K562 (cell line): Measurements from ENCODE around the gene JRKL. TPM values are rescaled to one million over a fixed set of nuclear protein-coding genes. Genes with fewer than 3 reads are reported as not detected.

ENCODE experiments used
- DMBX1 ChIP-seq: fragments of 250-450 bp; sonication (Bioruptor Pico); IDR thresholded peaks from 2 replicates; pipeline ENCODE4 v1.8.0; 2022; ENCODE audit warnings: inconsistent platforms, mild to moderate bottlenecking, moderate library complexity, borderline replicate concordance
- IFI16 ChIP-seq: fragments of 250-450 bp; sonication (Bioruptor Pico); IDR thresholded peaks from 2 replicates; pipeline ENCODE4 v2.1.2; 2022; ENCODE audit warnings: mild to moderate bottlenecking, inconsistent platforms
- MAX ChIP-seq: sonication (generic); formaldehyde crosslinking; IDR thresholded peaks from 2 replicates; pipeline ENCODE4 v1.9.0; 2022; ENCODE audit warnings: mild to moderate bottlenecking, missing genetic modification reagents
- PKNOX1 ChIP-seq: fragments of 450-650 bp; IDR thresholded peaks from 2 replicates; pipeline ENCODE4 v1.6.1; 2016
- POLR2A ChIP-seq: fragments of 450-650 bp; conservative IDR thresholded peaks from 2 replicates; pipeline ENCODE4 v1.6.1; 2016
- TRIM24 ChIP-seq, 2 experiments: fragments of 450-650 bp; IDR thresholded peaks; 2 replicates each; pipeline ENCODE4 v1.6.1; 2016
- ZNF217 ChIP-seq: sonication (generic); formaldehyde crosslinking; IDR thresholded peaks from 2 replicates; pipeline ENCODE4 v1.8.0; 2022; ENCODE audit warnings: mild to moderate bottlenecking, missing genetic modification reagents
- ZNF431 ChIP-seq: sonication (generic); formaldehyde crosslinking; IDR thresholded peaks from 2 replicates; pipeline ENCODE4 v1.8.0; 2022; ENCODE audit warnings: mild to moderate bottlenecking, missing genetic modification reagents
- ZNF609 ChIP-seq: sonication (generic); formaldehyde crosslinking; IDR thresholded peaks from 2 replicates; pipeline ENCODE4 v1.8.1; 2023; ENCODE audit warnings: missing genetic modification reagents, mild to moderate bottlenecking, borderline replicate concordance
- ZNF79 ChIP-seq: fragments of 250-450 bp; sonication (Bioruptor Pico); IDR thresholded peaks from 2 replicates; pipeline ENCODE4 v1.4.0; 2020; ENCODE audit warnings: low read depth, mild to moderate bottlenecking, moderate library complexity
- polyA plus RNA-seq, 8 experiments: library from polyadenylated mRNA; depleted of rRNA in 4 of 8; stranded (reverse) in 5 of 8; unstranded in 3 of 8; fragments of >200 nt; fragmentation: Nextera tagmentation in 2 of 8; fragmentation: Illumina TruSeq in 1 of 8; extraction: Ambion mirVana in 2 of 8; extraction: Trizol in 1 of 8; gene quantifications; 2 replicates each; pipeline versions ENCODE4 v1.2.1 to v1.2.3, GENCODE V29; 2011 to 2014; ENCODE audit warnings: inconsistent platforms in 1 of 8, missing spikeins in 1 of 8
- total RNA-seq, 7 experiments: library from RNA; depleted of rRNA in 6 of 7; stranded (reverse); fragments of >200 nt in 6 of 7; fragmentation: Illumina TruSeq in 2 of 7; extraction: Trizol in 2 of 7; gene quantifications; 2 replicates each; pipeline versions ENCODE4 v1.2.1 to v1.2.3, GENCODE V29; 2011 to 2021; ENCODE audit warnings: low replicate concordance in 1 of 7
- TF ChIP-seq, protein P1 (sequence below): fragments of 450-650 bp; formaldehyde crosslinking; IDR thresholded peaks from 2 replicates; pipeline ENCODE4 v1.4.0; 2020; ENCODE audit warnings: mild to moderate bottlenecking, moderate library complexity

Gene JRKL
- total and polyA plus RNA-seq, 9 of the 15 experiments (the other 6 are each of a cell fraction or from before 2014, with no cell fraction given), result 4.5 to 14.8 (median 8.5) TPM

DNA sequence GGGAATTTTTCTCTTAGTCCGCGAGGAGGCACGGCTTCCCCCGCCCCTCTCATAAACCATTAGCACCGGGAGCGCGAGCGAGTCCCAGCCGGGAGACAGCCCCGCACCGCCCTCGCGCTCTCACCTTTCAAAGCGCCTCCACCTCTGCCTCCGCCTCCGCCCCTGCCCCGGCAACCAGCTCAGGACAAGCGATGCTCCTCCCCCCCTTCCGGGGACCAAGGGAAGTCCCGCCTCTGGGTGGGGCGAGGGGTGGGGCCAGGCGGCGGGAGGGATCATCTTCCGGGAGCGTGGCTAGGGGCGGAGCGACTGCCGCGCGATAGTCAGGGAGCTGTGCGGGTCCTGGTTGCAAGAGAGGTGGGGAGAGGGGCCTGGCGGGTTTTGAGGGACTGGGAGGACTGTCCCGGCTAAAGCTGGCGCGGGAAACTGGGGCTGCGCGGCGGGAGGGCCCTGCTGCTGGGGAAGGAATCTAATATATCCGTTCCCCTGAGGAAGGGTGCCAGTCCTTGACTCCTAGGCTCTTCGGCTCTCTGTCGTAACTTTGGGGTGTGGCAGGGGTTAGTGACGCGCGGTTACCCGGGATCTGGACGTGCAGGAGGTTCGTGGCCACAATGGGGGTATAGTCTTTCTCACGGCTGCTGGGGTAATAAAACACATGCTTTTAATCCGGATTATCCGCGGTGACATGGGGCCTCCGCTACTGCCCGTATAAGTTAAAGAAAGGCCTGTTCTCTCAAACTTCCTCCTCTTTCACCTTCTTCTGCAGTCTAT, at the start of gene JRKL, which contains the start of gene CCDC82 (continued):
- TF ChIP-seq ZNF431 (CRISPR knock-in tag) (0 out of 2 replicates have a peak, but pooled peaks have one; percentile 20), DMBX1 (CRISPR knock-in tag) (no peak), ZNF79 (no peak), POLR2A (peak; percentile 91), PKNOX1 (peak; percentile 34; the same call in 1 of the 2 replicates), MAX (CRISPR knock-in tag) (peak; percentile 67), TRIM24 (IDR thresholded peaks at IDR 0.05) (peak in 1 of 2 experiments; percentile 79; a peak in 2 of 4 replicates), IFI16 (CRISPR knock-in tag) (no peak), ZNF217 (CRISPR knock-in tag) (no peak), ZNF609 (CRISPR knock-in tag) (no peak)
- TF ChIP-seq, protein P1, sequence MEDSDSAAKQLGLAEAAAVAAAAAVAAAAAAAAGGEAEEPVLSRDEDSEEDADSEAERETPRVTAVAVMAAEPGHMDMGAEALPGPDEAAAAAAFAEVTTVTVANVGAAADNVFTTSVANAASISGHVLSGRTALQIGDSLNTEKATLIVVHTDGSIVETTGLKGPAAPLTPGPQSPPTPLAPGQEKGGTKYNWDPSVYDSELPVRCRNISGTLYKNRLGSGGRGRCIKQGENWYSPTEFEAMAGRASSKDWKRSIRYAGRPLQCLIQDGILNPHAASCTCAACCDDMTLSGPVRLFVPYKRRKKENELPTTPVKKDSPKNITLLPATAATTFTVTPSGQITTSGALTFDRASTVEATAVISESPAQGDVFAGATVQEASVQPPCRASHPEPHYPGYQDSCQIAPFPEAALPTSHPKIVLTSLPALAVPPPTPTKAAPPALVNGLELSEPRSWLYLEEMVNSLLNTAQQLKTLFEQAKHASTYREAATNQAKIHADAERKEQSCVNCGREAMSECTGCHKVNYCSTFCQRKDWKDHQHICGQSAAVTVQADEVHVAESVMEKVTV (CRISPR knock-in tag), result no peak
